Suprapubic skin (tissue), 4 donors: ENCODE data around the gene MEA1. TPM values are rescaled to one million over a fixed set of nuclear protein-coding genes. Genes with fewer than 3 reads are reported as not detected.

Experiments used
- DNase-seq, 2 donors: peaks; one replicate each; pipeline ENCODE4 v3.0.0-alpha.2; 2019; ENCODE audit warnings: low spot score in 2 of 2
- H3K27ac ChIP-seq: fragments of 200-600 bp; sonication (generic); one replicate; pipeline ENCODE4 v1.5.1; 2019
- H3K27me3 ChIP-seq: fragments of 200-600 bp; sonication (generic); one replicate; pipeline ENCODE4 v1.5.1; 2019
- H3K36me3 ChIP-seq: fragments of 200-600 bp; sonication (generic); one replicate; pipeline ENCODE4 v1.5.1; 2019
- H3K4me1 ChIP-seq: fragments of 200-600 bp; sonication (generic); one replicate; pipeline ENCODE4 v1.5.1; 2019
- H3K4me3 ChIP-seq: fragments of 200-600 bp; sonication (generic); one replicate; pipeline ENCODE4 v1.5.1; 2019; ENCODE audit warnings: mild to moderate bottlenecking
- H3K9me3 ChIP-seq: fragments of 200-600 bp; sonication (generic); one replicate; pipeline ENCODE4 v1.5.1; 2019
- EP300 ChIP-seq: sonication (generic); formaldehyde crosslinking; IDR thresholded peaks from one replicate; pipeline ENCODE4 v1.6.1; 2017; ENCODE audit warnings: antibody characterized with exemption
- POLR2A ChIP-seq, 2 donors: fragments of 450-650 bp; IDR thresholded peaks; one replicate each; pipeline ENCODE4 v1.6.1; 2017; ENCODE audit warnings: antibody characterized with exemption in 2 of 2, mild to moderate bottlenecking in 2 of 2, moderate library complexity in 2 of 2
- POLR2AphosphoS5 ChIP-seq, 3 donors: sonication (generic); formaldehyde crosslinking; IDR thresholded peaks; one replicate each; pipeline ENCODE4 v1.6.1; 2017; ENCODE audit warnings: antibody characterized with exemption in 3 of 3
- WGBS: methylation state at CpG from one replicate; pipeline ENCODE4 v1.1.5; 2018; 5-methylcytosine and 5-hydroxymethylcytosine counted together
- total RNA-seq, 4 donors: library from RNA; depleted of rRNA; stranded (reverse); fragments of >200 nt; gene quantifications; one replicate each; pipeline ENCODE4 v1.1.0, GENCODE V29; 2016
- TF ChIP-seq, protein P1 (sequence below), 2 donors: fragments of 200-600 bp in 1 of 2; fragments of 450-650 bp in 1 of 2; sonication (generic) in 1 of 2; IDR thresholded peaks; one replicate each; pipeline ENCODE4 v1.5.1; 2016 to 2019; ENCODE audit warnings: antibody characterized with exemption in 2 of 2, mild to moderate bottlenecking in 1 of 2, moderate library complexity in 1 of 2

Gene MEA1
- total RNA-seq, 4 donors from 2014 or later = 41.2 to 65.8 (median 61.5) TPM

DNA sequence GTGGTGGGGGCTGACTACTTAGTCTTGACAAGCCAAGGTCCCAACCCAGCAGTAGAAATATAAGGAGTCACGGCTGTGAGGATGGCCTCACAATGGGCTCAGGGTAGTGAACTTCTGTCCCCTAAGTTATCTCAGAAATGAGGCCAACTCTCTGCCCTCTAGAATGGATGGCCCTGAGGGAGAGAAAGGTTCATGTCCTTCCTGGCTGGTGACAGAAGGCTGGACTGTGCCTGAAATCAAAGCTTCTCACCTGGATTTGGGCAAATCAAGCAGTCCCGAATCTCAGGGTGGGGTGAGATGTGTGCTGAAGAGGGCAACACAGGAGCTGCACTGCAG is 20.4 kb upstream of the MEA1 start:
- WGBS = 97% methylated on average over 2 of the region's 2 CpGs
- no peak for TF ChIP-seq POLR2AphosphoS5 (IDR thresholded peaks at IDR 0.05)
- TF ChIP-seq, protein P1, sequence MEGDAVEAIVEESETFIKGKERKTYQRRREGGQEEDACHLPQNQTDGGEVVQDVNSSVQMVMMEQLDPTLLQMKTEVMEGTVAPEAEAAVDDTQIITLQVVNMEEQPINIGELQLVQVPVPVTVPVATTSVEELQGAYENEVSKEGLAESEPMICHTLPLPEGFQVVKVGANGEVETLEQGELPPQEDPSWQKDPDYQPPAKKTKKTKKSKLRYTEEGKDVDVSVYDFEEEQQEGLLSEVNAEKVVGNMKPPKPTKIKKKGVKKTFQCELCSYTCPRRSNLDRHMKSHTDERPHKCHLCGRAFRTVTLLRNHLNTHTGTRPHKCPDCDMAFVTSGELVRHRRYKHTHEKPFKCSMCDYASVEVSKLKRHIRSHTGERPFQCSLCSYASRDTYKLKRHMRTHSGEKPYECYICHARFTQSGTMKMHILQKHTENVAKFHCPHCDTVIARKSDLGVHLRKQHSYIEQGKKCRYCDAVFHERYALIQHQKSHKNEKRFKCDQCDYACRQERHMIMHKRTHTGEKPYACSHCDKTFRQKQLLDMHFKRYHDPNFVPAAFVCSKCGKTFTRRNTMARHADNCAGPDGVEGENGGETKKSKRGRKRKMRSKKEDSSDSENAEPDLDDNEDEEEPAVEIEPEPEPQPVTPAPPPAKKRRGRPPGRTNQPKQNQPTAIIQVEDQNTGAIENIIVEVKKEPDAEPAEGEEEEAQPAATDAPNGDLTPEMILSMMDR (IDR thresholded peaks at IDR 0.05) = no peak
- TF ChIP-seq POLR2A (IDR thresholded peaks at IDR 0.05) = no peak
- no peak for TF ChIP-seq EP300
- no peak for DNase-seq
- Histone ChIP-seq H3K36me3 (peaks cover 86% of the 10 kb centered on the region), H3K9me3 (no peaks in the 10 kb centered on the region), H3K4me3 (no peak overlapping the region), H3K4me1 (no peaks in the 10 kb centered on the region), H3K27me3 (no peaks in the 10 kb centered on the region), H3K27ac (no peak overlapping the region)

GRCh38 chr6:43033496-43034189 is 19.9 kb upstream of the MEA1 start:
- no peak for DNase-seq
- Histone ChIP-seq H3K27ac (no peak overlapping the region), H3K9me3 (no peaks in the 10 kb centered on the region), H3K4me3 (no peak overlapping the region), H3K27me3 (no peaks in the 10 kb centered on the region), H3K36me3 (peaks cover 86% of the 10 kb centered on the region), H3K4me1 (no peaks in the 10 kb centered on the region)
- 84% methylated on average over 2 of the region's 2 CpGs for WGBS
- no peak for TF ChIP-seq POLR2A (IDR thresholded peaks at IDR 0.05)
- TF ChIP-seq EP300 = no peak
- no peak for TF ChIP-seq POLR2AphosphoS5 (IDR thresholded peaks at IDR 0.05)
- TF ChIP-seq, protein P1 (IDR thresholded peaks at IDR 0.05) = no peak

DNA sequence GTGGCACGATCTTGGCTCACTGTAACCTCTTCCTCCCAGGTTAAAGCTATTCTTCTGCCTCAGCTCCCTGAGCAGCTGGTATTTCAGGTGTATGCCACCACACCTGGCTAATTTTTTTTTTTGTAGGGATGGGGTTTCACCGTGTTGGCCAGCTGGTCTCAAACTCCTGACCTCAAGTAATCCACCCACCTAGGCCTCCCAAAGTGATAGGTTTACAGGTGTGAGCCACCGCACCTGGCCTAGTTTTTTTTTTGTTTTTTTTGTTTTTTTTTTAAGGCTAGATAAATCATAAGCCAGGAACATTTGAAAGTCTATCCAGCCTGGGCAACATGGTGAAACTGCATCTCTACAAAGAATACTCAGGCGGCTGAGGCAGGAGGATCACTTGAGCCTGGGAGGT is 18.6 kb upstream of the MEA1 start:
- H3K4me3 ChIP-seq = no peak overlapping the region
- no peaks in the 10 kb centered on the region for H3K27me3 ChIP-seq
- no peak overlapping the region for H3K27ac ChIP-seq
- DNase-seq = no peak
- H3K4me1 ChIP-seq = no peaks in the 10 kb centered on the region
- peaks cover 86% of the 10 kb centered on the region for H3K36me3 ChIP-seq
- no peaks in the 10 kb centered on the region for H3K9me3 ChIP-seq
- TF ChIP-seq EP300 (no peak), POLR2AphosphoS5 (IDR thresholded peaks at IDR 0.05) (no peak), POLR2A (IDR thresholded peaks at IDR 0.05) (no peak)
- TF ChIP-seq, protein P1 (IDR thresholded peaks at IDR 0.05) = no peak
- WGBS = 90% methylated on average over 4 of the region's 4 CpGs

DNA sequence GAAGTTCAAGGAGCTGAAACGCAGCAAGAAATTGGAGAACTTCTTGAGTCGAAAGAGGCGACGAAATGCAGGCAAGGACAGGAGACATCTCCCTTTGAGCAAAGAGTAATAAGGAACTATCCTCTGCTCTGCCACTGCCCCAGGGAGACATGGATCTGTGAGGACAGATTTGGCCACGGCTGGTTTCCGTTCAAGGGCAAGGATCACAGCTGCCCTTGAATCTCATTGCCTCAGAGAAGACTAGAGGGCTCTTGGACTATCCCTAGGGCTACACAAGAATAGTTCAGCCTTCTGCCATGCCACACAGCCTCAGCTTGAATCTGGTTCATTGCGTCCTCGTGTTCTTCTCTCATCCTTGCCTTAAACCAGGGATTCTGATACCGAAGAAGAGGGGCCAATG is 15.4 kb upstream of the MEA1 start:
- WGBS = 87% methylated on average over 9 of the region's 9 CpGs
- H3K36me3 ChIP-seq = peaks cover 88% of the 10 kb centered on the region

GRCh38 chr6:43026365-43026764 is 12.6 kb upstream of the MEA1 start:
- Histone ChIP-seq H3K27me3 (no peaks in the 10 kb centered on the region), H3K36me3 (peaks cover 70% of the 10 kb centered on the region), H3K9me3 (no peaks in the 10 kb centered on the region), H3K27ac (no peak overlapping the region), H3K4me1 (peaks cover 22% of the 10 kb centered on the region), H3K4me3 (no peak overlapping the region)
- no peak for DNase-seq
- WGBS = 97% methylated on average over 5 of the region's 5 CpGs
- TF ChIP-seq, protein P1 (IDR thresholded peaks at IDR 0.05) = no peak
- TF ChIP-seq POLR2A (IDR thresholded peaks at IDR 0.05) (no peak), EP300 (no peak), POLR2AphosphoS5 (IDR thresholded peaks at IDR 0.05) (no peak)

More for the DNA sequence above, 15.4 kb upstream of the MEA1 start:
- Histone ChIP-seq H3K27me3 (no peaks in the 10 kb centered on the region), H3K9me3 (no peaks in the 10 kb centered on the region), H3K27ac (no peak overlapping the region), H3K4me1 (peaks cover 4% of the 10 kb centered on the region), H3K4me3 (no peak overlapping the region)
- TF ChIP-seq POLR2A (IDR thresholded peaks at IDR 0.05) (no peak), POLR2AphosphoS5 (IDR thresholded peaks at IDR 0.05) (no peak), EP300 (no peak)
- TF ChIP-seq, protein P1 (IDR thresholded peaks at IDR 0.05) = no peak
- no peak for DNase-seq
